Parathyroid adenoma (tissue), 2 donors: ENCODE measurements around the gene GLI3.

ENCODE experiments used
- H2AFZ ChIP-seq: fragments of 300-600 bp; sonication (generic); one replicate; pipeline ENCODE4 v1.7.0; 2017; ENCODE audit warnings: antibody characterized with exemption, mild to moderate bottlenecking
- H3K27ac ChIP-seq: fragments of 300-600 bp; sonication (generic); one replicate; pipeline ENCODE4 v1.7.0; 2017
- H3K27me3 ChIP-seq: fragments of 300-600 bp; sonication (generic); one replicate; pipeline ENCODE4 v1.7.0; 2017; ENCODE audit warnings: low read length; ENCODE audit not compliant: control insufficient read depth, insufficient read depth
- H3K36me3 ChIP-seq: fragments of 300-600 bp; sonication (generic); one replicate; pipeline ENCODE4 v1.7.0; 2017; ENCODE audit warnings: low read length; ENCODE audit not compliant: control insufficient read depth, insufficient read depth
- H3K4me1 ChIP-seq: fragments of 300-600 bp; sonication (generic); one replicate; pipeline ENCODE4 v1.7.0; 2017; ENCODE audit warnings: control low read depth
- H3K4me2 ChIP-seq: fragments of 300-600 bp; sonication (generic); one replicate; pipeline ENCODE4 v1.7.0; 2017; ENCODE audit warnings: low read length
- H3K4me3 ChIP-seq: fragments of 300-600 bp; sonication (generic); one replicate; pipeline ENCODE4 v1.7.0; 2017; ENCODE audit warnings: low read depth, low read length
- H3K79me2 ChIP-seq: fragments of 300-600 bp; sonication (generic); one replicate; pipeline ENCODE4 v1.7.0; 2017; ENCODE audit warnings: control low read depth
- H3K9ac ChIP-seq: fragments of 300-600 bp; sonication (generic); one replicate; pipeline ENCODE4 v1.7.0; 2017; ENCODE audit warnings: mild to moderate bottlenecking
- H3K9me3 ChIP-seq: fragments of 300-600 bp; sonication (generic); one replicate; pipeline ENCODE4 v1.7.0; 2017; ENCODE audit warnings: low read length; ENCODE audit not compliant: control insufficient read depth
- TF ChIP-seq, protein P1 (sequence below): fragments of 300-600 bp; sonication (generic); IDR thresholded peaks from one replicate; pipeline ENCODE4 v1.7.0; 2017; ENCODE audit warnings: antibody characterized with exemption, mild to moderate bottlenecking
- donor health status: primary hyperparathyroidism.

The GLI3 gene

DNA sequence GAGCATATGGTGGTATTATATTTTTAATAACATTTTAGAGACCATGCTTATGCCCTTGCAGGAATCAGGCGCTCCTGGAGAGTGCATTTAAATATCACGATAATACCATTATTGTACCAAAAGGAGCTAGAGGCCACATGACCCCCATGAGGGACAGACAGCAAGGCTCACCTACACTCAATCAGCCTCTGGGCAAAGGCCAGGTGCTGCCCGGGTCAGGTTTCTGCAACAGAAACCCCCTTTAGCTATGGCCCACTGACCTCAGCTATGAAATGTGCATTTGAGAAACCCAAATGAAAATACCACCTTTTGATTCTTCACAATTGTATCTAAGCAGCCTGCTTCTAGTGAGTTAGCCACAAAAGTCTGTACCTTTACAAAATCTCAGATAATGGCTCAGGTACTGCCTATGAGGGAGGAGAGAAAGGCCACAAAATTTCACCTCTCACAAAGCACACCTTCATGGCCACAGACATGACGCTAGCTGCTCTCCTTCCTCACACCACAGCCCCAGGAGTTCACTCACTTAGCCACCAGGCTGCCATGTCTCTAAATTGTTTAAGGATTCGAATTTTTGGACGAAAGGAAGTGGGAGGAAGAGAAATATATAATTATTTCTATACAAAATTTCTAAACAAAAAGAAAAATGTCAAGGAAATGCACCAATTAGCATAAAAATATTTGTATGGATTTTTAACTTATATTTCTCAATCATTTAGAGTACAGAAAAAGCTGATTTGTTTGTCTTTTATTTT is 79.9 kb downstream of the GLI3 start:
- Histone ChIP-seq H3K27me3 (no peaks in the 10 kb centered on the region), H3K4me3 (no peak overlapping the region), H3K27ac (no peak overlapping the region), H2AFZ (no peak overlapping the region), H3K79me2 (no peaks in the 10 kb centered on the region), H3K9ac (no peak overlapping the region), H3K36me3 (no peaks in the 10 kb centered on the region), H3K4me1 (no peaks in the 10 kb centered on the region), H3K4me2 (no peak overlapping the region), H3K9me3 (no peaks in the 10 kb centered on the region)
- TF ChIP-seq, protein P1, sequence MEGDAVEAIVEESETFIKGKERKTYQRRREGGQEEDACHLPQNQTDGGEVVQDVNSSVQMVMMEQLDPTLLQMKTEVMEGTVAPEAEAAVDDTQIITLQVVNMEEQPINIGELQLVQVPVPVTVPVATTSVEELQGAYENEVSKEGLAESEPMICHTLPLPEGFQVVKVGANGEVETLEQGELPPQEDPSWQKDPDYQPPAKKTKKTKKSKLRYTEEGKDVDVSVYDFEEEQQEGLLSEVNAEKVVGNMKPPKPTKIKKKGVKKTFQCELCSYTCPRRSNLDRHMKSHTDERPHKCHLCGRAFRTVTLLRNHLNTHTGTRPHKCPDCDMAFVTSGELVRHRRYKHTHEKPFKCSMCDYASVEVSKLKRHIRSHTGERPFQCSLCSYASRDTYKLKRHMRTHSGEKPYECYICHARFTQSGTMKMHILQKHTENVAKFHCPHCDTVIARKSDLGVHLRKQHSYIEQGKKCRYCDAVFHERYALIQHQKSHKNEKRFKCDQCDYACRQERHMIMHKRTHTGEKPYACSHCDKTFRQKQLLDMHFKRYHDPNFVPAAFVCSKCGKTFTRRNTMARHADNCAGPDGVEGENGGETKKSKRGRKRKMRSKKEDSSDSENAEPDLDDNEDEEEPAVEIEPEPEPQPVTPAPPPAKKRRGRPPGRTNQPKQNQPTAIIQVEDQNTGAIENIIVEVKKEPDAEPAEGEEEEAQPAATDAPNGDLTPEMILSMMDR = no peak

DNA sequence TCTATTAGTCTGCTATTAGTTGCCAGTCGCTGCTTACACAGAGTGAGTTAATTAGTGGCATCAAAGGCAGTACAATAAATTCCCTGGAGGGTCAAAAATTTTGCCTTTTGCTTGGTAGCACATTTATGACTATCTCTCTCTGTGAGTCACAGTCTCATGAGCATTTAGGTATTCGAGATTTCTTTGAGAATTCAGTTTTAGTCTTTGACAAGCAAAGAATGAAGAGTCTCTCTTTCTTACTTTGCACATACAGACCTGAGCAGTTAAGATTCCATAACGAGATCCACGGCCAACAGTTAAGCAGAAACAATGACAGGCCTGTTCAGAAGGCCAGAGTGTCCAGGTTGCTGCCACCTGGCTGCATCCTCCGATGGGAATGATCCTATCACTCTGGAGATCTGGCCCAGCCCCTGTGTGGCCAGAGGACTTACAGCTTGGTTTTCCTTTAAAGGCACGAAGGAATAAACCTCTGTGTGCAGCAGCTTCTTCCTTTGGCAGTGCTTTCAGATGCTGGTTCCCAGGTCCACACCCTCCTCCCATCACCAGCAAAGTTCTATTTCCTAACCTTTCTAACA is 80.6 kb downstream of the GLI3 start:
- no peak overlapping the region for H3K4me2 ChIP-seq
- no peak overlapping the region for H3K4me3 ChIP-seq
- H3K27ac ChIP-seq = no peak overlapping the region
- no peaks in the 10 kb centered on the region for H3K79me2 ChIP-seq
- no peak overlapping the region for H2AFZ ChIP-seq
- TF ChIP-seq, protein P1 = no peak
- H3K9ac ChIP-seq = no peak overlapping the region
- no peaks in the 10 kb centered on the region for H3K4me1 ChIP-seq
- H3K36me3 ChIP-seq = no peaks in the 10 kb centered on the region
- H3K9me3 ChIP-seq = no peaks in the 10 kb centered on the region
- H3K27me3 ChIP-seq = no peaks in the 10 kb centered on the region

DNA sequence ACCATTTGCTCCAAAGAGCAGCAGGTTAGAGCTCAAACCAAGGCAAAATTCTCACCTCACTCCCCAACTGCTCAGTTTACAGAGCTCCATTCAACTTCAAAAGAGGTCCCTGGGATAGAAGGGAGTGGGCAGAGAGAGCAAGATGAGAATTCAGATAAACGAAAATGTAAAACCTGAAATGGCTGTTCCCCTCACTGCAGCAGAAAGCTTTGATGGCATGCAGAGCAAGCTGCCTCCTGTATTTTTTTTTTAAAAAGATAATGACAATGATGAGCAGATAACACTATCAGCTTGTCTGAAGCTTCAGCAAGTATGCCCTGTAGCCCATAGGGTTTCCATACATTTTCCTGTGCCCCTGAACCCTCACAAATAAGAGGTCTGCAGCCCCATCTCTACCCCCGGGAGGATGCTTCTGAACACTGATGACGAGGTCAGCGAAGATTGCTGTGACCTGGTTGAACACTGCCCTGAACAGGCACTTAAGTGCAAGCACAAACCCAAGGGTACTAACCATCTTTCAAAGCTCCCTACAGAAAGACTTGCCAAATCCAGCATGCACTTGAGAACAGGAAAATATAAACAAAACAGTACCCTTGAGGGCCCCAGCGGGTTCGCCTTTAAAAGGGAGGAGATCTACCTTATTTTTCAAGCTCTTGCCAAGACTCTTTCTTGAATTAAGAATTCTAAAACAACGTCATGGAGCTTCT is 81.3 kb downstream of the GLI3 start:
- no peaks in the 10 kb centered on the region for H3K79me2 ChIP-seq
- no peaks in the 10 kb centered on the region for H3K27me3 ChIP-seq
- no peak overlapping the region for H3K4me3 ChIP-seq
- H3K4me1 ChIP-seq = no peaks in the 10 kb centered on the region
- no peak overlapping the region for H3K4me2 ChIP-seq
- H3K27ac ChIP-seq = no peak overlapping the region
- no peak overlapping the region for H2AFZ ChIP-seq
- TF ChIP-seq, protein P1 = no peak
- no peaks in the 10 kb centered on the region for H3K9me3 ChIP-seq
- H3K36me3 ChIP-seq = no peaks in the 10 kb centered on the region
- no peak overlapping the region for H3K9ac ChIP-seq

DNA sequence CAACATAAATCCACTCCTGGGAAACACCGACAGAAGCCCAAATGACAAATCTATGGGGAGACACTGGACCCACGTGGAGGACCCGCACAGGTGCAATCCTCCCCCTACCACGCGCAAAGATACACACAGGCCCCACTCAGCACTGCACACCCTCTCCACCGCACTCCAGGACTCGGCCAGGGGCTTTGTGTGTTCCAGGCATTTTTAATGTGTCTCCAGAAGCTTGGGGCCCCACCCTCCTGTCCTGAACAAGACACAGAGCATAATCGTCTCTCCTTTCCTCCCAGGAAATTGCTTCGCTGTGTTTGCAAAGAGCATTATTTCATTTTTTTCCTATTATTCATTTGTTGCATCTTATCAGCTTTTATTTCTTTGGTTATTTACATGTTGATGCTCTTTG is 82.8 kb downstream of the GLI3 start:
- TF ChIP-seq, protein P1 = no peak

More for the DNA sequence above, 82.8 kb downstream of the GLI3 start:
- Histone ChIP-seq H3K27me3 (no peaks in the 10 kb centered on the region), H3K4me2 (no peak overlapping the region), H3K9ac (no peak overlapping the region), H3K79me2 (no peaks in the 10 kb centered on the region), H3K9me3 (no peaks in the 10 kb centered on the region), H2AFZ (no peak overlapping the region), H3K27ac (no peak overlapping the region), H3K4me1 (no peaks in the 10 kb centered on the region), H3K4me3 (no peak overlapping the region), H3K36me3 (no peaks in the 10 kb centered on the region)
